ENCODE measurements around the gene ZNF563. TPM values are rescaled to one million over a fixed set of nuclear protein-coding genes. Genes with fewer than 3 reads are reported as not detected.

Gene ZNF563
- total RNA-seq (4.0 and 5.7 TPM in 2 replicates), polyA plus RNA-seq (6.8 and 9.7 TPM in 2 replicates)

DNA sequence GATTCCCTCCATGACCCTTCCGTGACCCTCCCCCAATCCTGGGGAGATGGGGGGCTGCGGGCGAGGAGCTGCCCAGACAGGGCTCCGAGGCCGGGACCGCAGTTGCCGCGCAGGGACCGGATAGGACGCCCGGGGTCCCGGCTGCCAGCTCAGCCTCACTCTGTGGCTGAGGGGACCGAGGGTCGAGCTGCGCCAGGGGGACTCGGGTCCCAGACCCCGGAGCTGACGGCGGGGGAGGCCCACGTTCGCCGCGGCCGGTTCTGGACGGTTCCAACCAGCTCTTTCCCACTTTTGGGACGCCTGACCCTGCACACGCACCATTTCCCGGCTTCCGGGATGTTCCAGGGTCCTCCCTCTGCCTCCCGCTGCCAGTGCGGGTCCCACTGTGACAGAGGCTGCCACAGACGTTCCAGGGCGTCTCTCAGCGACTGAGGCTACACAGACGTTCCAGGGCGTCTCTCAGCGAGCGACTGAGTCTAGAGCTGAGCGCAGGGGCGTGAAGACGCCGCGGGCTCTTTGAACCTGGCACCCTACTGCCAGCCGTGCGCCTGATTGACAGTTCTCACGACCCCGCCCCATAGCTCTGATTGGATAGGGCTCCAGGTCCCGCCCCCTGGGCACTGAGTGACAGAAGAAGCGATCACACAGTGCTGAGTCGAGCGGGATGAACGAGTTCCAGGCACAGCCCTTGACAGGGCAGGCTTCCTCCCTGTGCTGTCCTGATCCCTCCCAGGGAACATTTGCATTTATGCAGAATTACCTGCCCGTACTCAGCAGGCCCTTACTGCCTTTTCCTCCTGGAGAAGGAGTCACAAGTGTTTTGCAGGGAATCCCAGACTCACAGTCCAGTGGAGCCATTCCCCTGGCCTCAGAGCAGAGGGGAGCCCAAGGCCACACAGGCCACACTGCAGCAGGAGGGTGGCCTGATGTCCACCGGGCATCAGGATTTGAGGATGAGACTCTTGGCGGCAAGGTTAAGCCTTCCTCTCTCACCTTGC is at the start of gene ZNF563:
TSS of gene ZNF563 (minus strand) at position 472 of the 998 bp plus-strand sequence. CDS start at position 321, 151 bp downstream.
- Histone ChIP-seq H3K36me3 (replicated peaks; ENCODE audit: insufficient read depth, low read depth) (no peaks in the 10 kb centered on the region), H3K4me3 (peak within 1 kb of the TSS; percentile 75), H3K27ac (peak within 1 kb of the TSS; percentile 91), H4K20me1 (ENCODE audit: insufficient read depth, poor library complexity, severe bottlenecking) (no peaks in the 10 kb centered on the region), H3K9me2 (replicated peaks; ENCODE audit: insufficient read depth) (no peaks in the 10 kb centered on the region), H3K4me2 (peak within 1 kb of the TSS; percentile 89), H2AFZ (peak within 1 kb of the TSS; percentile 79), H3K79me2 (peaks cover 15% of the 10 kb centered on the region), H3K4me1 (ENCODE audit: insufficient read depth) (peaks cover 17% of the 10 kb centered on the region), H3K9me3 (ENCODE audit: low read depth) (no peaks in the 10 kb centered on the region), H3K27me3 (no peaks in the 10 kb centered on the region)
- TF ChIP-seq EZH2 (IDR thresholded peaks at IDR 0.05; ENCODE audit: borderline replicate concordance), result no peak
- TF ChIP-seq, protein P1, sequence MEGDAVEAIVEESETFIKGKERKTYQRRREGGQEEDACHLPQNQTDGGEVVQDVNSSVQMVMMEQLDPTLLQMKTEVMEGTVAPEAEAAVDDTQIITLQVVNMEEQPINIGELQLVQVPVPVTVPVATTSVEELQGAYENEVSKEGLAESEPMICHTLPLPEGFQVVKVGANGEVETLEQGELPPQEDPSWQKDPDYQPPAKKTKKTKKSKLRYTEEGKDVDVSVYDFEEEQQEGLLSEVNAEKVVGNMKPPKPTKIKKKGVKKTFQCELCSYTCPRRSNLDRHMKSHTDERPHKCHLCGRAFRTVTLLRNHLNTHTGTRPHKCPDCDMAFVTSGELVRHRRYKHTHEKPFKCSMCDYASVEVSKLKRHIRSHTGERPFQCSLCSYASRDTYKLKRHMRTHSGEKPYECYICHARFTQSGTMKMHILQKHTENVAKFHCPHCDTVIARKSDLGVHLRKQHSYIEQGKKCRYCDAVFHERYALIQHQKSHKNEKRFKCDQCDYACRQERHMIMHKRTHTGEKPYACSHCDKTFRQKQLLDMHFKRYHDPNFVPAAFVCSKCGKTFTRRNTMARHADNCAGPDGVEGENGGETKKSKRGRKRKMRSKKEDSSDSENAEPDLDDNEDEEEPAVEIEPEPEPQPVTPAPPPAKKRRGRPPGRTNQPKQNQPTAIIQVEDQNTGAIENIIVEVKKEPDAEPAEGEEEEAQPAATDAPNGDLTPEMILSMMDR (IDR thresholded peaks at IDR 0.05; ENCODE audit: poor library complexity), result no peak
- no peak for TF ChIP-seq EZH2phosphoT487 (IDR thresholded peaks at IDR 0.05; ENCODE audit: low read depth, severe bottlenecking, unreplicated experiment)
- WGBS (ENCODE audit: low lambda C conversion rate, missing lambda C conversion rate), result 3% methylated on average over 55 of the region's 55 CpGs
- peak; percentile 98 for DNase-seq (ENCODE audit: low spot score)

DNA sequence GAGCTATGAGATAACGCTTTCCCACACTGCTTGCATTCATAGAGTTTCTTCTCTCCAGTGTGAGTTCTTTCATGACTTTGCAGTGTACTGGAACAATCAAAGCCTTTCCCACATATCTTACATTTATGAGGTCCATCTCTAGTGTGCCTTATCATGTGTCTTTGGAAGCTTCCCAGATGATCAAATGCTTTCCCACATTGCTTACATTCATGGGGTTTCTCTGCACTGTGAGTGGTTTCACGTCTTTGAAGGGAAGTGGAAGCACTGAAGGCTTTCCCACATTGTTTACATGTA is 47.0 kb upstream of the ZNF563 start:
- TF ChIP-seq, protein P1 (IDR thresholded peaks at IDR 0.05; ENCODE audit: poor library complexity), result no peak
- TF ChIP-seq EZH2 (IDR thresholded peaks at IDR 0.05; ENCODE audit: borderline replicate concordance), result no peak
- no peak for TF ChIP-seq EZH2phosphoT487 (IDR thresholded peaks at IDR 0.05; ENCODE audit: low read depth, severe bottlenecking, unreplicated experiment)
- no peak overlapping the region for H2AFZ ChIP-seq

DNA sequence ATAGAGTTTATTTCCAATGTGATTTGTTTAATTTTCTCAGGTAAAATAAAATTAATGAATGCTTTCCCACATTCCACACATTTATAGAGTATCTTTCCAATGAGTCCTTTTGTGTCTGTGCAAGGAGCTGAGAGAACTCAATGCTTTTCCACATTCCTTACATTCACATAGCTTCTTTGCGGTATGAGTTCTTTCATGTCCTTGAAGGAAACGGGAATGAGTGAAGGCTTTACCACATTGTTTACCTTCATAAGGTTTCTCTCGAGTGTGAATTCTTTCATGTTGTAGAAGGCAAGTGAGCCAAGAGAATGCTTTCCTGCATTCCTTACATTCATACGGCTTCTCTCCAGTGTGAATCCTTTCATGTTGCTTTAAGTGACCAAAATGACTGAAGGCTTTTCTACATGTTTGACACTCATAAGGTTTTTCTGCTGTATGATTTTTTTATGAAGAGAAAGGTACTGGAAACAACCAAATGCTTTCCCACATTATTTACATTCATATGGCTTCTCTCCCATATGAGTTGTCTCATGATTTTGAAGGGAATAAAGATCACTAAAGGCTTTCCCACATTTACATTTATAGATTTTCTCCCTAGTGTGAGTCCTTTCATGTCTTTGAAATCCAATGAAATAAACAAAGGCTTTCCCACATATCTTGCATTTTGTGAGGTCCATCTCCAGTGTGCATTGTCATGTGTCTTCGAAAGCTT is 46.5 kb upstream of the ZNF563 start:
- Histone ChIP-seq H4K20me1 (ENCODE audit: insufficient read depth, poor library complexity, severe bottlenecking) (no peaks in the 10 kb centered on the region), H2AFZ (no peak overlapping the region), H3K9me3 (ENCODE audit: low read depth) (peaks cover 15% of the 10 kb centered on the region), H3K9me2 (replicated peaks; ENCODE audit: insufficient read depth) (no peaks in the 10 kb centered on the region), H3K4me1 (ENCODE audit: insufficient read depth) (no peaks in the 10 kb centered on the region), H3K4me2 (no peak overlapping the region), H3K4me3 (no peak overlapping the region), H3K36me3 (replicated peaks; ENCODE audit: insufficient read depth, low read depth) (peaks cover 4% of the 10 kb centered on the region), H3K27ac (no peak overlapping the region), H3K79me2 (no peaks in the 10 kb centered on the region), H3K27me3 (no peaks in the 10 kb centered on the region)
- WGBS (ENCODE audit: low lambda C conversion rate, missing lambda C conversion rate), result 93% methylated on average over 5 of the region's 5 CpGs
- no peak for DNase-seq (ENCODE audit: low spot score)
- TF ChIP-seq EZH2phosphoT487 (IDR thresholded peaks at IDR 0.05; ENCODE audit: low read depth, severe bottlenecking, unreplicated experiment), result no peak
- no peak for TF ChIP-seq EZH2 (IDR thresholded peaks at IDR 0.05; ENCODE audit: borderline replicate concordance)

More for the DNA sequence above, 47.0 kb upstream of the ZNF563 start:
- 73% methylated on average over 2 of the region's 2 CpGs for WGBS (ENCODE audit: low lambda C conversion rate, missing lambda C conversion rate)
- no peaks in the 10 kb centered on the region for H3K79me2 ChIP-seq
- H4K20me1 ChIP-seq (ENCODE audit: insufficient read depth, poor library complexity, severe bottlenecking), result no peaks in the 10 kb centered on the region
- H3K4me1 ChIP-seq (ENCODE audit: insufficient read depth), result no peaks in the 10 kb centered on the region
- peaks cover 4% of the 10 kb centered on the region for H3K36me3 ChIP-seq (replicated peaks; ENCODE audit: insufficient read depth, low read depth)
- H3K4me3 ChIP-seq, result no peak overlapping the region
- no peak overlapping the region for H3K4me2 ChIP-seq
- no peak for DNase-seq (ENCODE audit: low spot score)
- H3K9me2 ChIP-seq (replicated peaks; ENCODE audit: insufficient read depth), result no peaks in the 10 kb centered on the region
- no peak overlapping the region for H3K27ac ChIP-seq
- H3K27me3 ChIP-seq, result no peaks in the 10 kb centered on the region
- H3K9me3 ChIP-seq (ENCODE audit: low read depth), result peaks cover 15% of the 10 kb centered on the region
